AG04450 (cell line): Measurements from ENCODE around the gene TTC29. TPM values are rescaled to one million over a fixed set of nuclear protein-coding genes. Genes with fewer than 3 reads are reported as not detected.

Experiments
- CTCF ChIA-PET: fragments of 300-600, 350-600 bp; formaldehyde crosslinking; extraction: SDS; loops from one replicate; lab custom pipeline; 2022; ENCODE audit warnings: antibody characterized with exemption, inconsistent platforms; lab: Charles Lee
- POLR2A ChIA-PET: fragments of 350-600 bp; formaldehyde crosslinking; extraction: SDS; loops from one replicate; lab custom pipeline; 2021; ENCODE audit warnings: antibody characterized with exemption, inconsistent platforms; lab: Yijun Ruan, JAX
- DNase-seq: peaks from one replicate; pipeline ENCODE4 v3.0.0-alpha.2; 2011; ENCODE audit warnings: low read depth, low spot score
- H3K27ac ChIP-seq: one replicate; pipeline ENCODE4 v1.5.1; 2012; ENCODE audit warnings: low read depth, low read length, control low read depth
- H3K27me3 ChIP-seq: one replicate; pipeline ENCODE4 v1.6.0; 2012; ENCODE audit warnings: low read length; ENCODE audit not compliant: control insufficient read depth, insufficient read depth
- H3K4me3 ChIP-seq: 2 replicates; pipeline ENCODE4 v1.5.1; 2011; ENCODE audit warnings: mild to moderate bottlenecking, low read depth, low read length, control low read depth
- H3K9me3 ChIP-seq: 2 replicates; pipeline ENCODE4 v1.5.1; 2012; ENCODE audit warnings: low read length; ENCODE audit not compliant: control insufficient read depth, insufficient read depth
- CTCF ChIP-seq: IDR thresholded peaks from 2 replicates; pipeline ENCODE4 v1.5.1; 2011; ENCODE audit warnings: low read depth, low read length, control low read depth, inconsistent platforms
- polyA plus RNA-seq: library from polyadenylated mRNA; depleted of rRNA; stranded (reverse); fragments of >200 nt; gene quantifications from 2 replicates; pipeline ENCODE4 v1.2.3, GENCODE V29; 2011

TTC29 gene
- polyA plus RNA-seq, 1 experiment, result not detected

GRCh38 chr4:146890301-146890700, 55.4 kb downstream of the TTC29 start:
- CTCF ChIA-PET, result no interaction called here
- POLR2A ChIA-PET, result no interaction called here

GRCh38 chr4:146883070-146883469, 62.6 kb downstream of the TTC29 start:
- H3K27ac ChIP-seq, result no peak overlapping the region
- CTCF ChIA-PET, result no interaction called here
- no peak for TF ChIP-seq CTCF
- no peak for DNase-seq
- no peaks in the 10 kb centered on the region for H3K9me3 ChIP-seq
- no peaks in the 10 kb centered on the region for H3K27me3 ChIP-seq
- H3K4me3 ChIP-seq, result no peak overlapping the region
- POLR2A ChIA-PET, result no interaction called here

More at GRCh38 chr4:146890301-146890700, 55.4 kb downstream of the TTC29 start:
- no peak for DNase-seq
- H3K27me3 ChIP-seq, result no peaks in the 10 kb centered on the region
- H3K27ac ChIP-seq, result no peak overlapping the region
- no peaks in the 10 kb centered on the region for H3K9me3 ChIP-seq
- TF ChIP-seq CTCF, result no peak
- H3K4me3 ChIP-seq, result no peak overlapping the region

GRCh38 chr4:146857298-146857697, 88.4 kb downstream of the TTC29 start:
- Histone ChIP-seq H3K27me3 (peaks cover 2% of the 10 kb centered on the region), H3K4me3 (no peak overlapping the region), H3K9me3 (no peaks in the 10 kb centered on the region), H3K27ac (no peak overlapping the region)
- no peak for TF ChIP-seq CTCF
- ChIA-PET POLR2A (no interaction called here), CTCF (no interaction called here)
- DNase-seq, result no peak

- no peak overlapping the region for H3K27ac ChIP-seq
- TF ChIP-seq CTCF, result no peak
- H3K27me3 ChIP-seq, result peaks cover 2% of the 10 kb centered on the region
- ChIA-PET CTCF (no interaction called here), POLR2A (no interaction called here)
- DNase-seq, result no peak
- no peaks in the 10 kb centered on the region for H3K9me3 ChIP-seq
- H3K4me3 ChIP-seq, result no peak overlapping the region
Observed at GRCh38 chr4:146855761-146856160, 89.9 kb downstream of the TTC29 start.

GRCh38 chr4:146852360-146852759, 93.3 kb downstream of the TTC29 start:
- H3K4me3 ChIP-seq, result no peak overlapping the region
- TF ChIP-seq CTCF, result no peak
- POLR2A ChIA-PET, result no interaction called here
- H3K27me3 ChIP-seq, result peaks cover 2% of the 10 kb centered on the region
- no peak for DNase-seq
- H3K27ac ChIP-seq, result no peak overlapping the region
- CTCF ChIA-PET, result no interaction called here
- H3K9me3 ChIP-seq, result no peaks in the 10 kb centered on the region
